DMS 273 (cell line): ENCODE data around the gene ZNF646.

Experiments
- DNase-seq: peaks from one replicate; lab custom pipeline; 2025; ENCODE audit not compliant: unreplicated experiment; lab: John Stamatoyannopoulos, UW

ZNF646 gene

DNA sequence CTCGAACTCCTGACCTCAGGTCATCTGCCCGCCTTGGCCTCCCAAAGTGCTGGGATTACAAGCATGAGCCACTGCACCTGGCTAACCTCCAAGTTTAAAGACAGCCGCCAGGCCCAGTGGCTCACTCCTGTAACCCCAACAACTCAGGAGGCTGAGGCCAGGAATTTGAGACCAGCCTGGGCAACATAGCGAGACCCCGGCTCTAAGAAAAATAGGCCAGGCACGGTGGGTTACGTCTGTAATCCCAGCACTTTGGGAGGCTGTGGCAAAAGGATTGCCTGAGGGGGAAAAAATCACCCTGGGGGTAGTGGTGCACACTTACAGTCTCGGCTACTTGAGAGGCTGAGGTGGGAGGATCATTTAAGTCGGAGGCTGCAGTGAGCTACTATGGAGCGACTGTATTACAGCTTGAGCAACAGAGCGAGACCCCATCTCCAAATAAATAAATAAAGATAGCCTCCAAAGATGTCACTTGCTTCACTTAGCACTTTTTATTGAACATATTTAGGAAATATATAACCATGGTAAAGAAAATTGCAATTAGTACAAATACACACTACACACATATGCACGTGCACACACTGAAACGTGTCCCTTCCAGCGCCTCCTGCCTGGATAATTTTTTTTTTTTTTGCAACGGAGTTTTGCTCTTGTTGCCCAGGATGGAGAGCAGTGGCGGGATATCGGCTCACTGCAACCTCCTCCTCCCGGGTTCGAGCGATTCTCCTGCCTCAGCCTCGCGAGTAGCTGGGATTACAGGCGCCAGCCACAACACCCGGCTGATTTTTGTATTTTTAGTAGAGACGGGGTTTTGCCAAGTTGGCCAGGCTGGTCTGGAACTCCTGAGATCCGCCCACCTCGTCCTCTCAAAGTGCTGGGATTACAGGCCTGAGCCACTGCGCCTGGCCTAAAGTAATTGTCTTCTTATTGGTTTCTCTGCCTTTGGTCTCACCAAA, 32.6 kb downstream of the ZNF646 start:
- peak; percentile 89 for DNase-seq

DNA sequence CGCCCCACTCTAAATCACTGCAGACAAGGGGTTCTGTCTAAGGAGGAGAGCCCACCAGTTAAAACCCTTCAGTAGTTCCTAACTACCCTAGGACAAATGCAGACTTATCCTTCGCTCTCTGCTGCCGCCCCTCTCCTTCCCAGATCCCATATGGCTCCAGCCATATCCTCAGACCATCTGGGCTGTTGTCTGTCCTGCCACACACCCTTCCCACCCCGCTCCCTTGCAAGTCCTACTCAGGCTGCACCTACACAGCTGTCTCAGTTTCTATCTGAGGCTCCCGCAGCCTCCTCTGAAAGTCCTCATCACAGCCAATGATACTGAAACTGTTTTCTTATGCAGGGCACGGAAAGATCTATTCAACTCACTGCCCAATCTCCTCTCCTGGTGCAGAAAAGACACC, 33.2 kb downstream of the ZNF646 start:
- DNase-seq: peak; percentile 95

DNA sequence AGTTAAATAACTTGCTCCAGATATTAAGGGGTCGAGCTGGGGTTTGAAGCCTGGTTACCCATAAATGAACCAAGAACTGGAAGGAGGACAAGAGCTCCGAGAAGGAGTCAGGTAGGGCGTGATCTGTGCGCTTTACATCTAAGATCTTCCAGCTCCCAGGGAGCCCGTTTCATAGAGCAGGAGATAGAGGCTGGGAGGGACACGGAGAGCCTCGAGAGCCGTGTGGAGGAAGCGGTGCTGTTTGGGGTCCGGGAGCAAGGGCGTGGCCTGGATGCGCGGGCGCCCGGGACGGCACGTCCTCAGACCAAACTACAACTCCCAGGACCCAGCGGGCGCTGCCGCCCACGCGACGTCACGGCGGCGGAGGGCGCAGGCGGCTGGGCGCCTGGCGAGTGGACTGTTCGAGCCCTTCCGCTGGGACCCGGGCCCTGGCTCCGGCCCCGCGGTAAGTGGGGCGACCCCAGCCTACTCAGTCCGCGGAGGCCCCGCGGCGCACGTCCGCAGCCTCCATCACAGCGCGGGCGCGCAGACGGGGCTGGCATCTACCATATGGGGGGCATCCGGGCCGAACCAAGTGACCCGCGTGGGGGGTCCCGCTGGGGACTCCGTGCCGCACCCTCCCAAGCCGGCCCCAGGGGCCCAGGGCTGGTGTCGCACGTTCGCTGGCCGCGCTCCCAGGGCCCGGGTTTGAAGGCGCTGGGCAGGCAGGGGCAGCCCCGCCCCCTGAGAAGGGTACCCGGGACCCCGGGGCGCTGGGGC, 34.0 kb downstream of the ZNF646 start, which contains the start of gene BCKDK:
Gene BCKDK (plus strand): TSS at position 352 of the 759 bp plus-strand sequence. CDS start 838 bp downstream, outside the sequence.
- peak; percentile 94 for DNase-seq

DNA sequence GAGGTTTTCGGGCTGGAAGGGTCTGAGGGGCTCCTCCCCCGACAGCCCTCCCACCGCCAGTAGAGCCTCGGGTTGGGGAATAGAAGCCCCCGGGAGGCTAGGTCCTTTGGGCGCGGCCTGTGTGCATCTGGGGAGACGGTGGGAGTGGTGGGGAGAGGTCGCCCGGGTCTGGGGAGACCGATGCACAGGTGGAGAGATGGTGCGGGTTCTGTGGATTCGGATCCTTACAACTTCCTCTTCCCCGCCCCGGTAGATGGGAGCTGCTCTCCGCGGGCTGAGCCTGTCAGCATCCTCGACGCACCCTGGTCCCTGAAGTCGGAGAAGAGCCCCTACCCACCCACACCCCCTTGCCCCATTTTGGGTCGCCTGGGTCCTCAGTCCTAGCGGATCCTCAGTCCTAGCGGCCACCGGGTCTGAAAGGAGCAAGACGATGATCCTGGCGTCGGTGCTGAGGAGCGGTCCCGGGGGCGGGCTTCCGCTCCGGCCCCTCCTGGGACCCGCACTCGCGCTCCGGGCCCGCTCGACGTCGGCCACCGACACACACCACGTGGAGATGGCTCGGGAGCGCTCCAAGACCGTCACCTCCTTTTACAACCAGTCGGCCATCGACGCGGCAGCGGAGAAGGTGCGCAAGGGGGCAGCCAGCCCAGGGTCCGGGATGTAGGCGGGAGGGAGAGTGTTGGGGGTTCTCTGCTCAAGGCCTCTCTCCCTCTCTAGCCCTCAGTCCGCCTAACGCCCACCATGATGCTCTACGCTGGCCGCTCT, 34.8 kb downstream of the ZNF646 start:
- no peak for DNase-seq

DNA sequence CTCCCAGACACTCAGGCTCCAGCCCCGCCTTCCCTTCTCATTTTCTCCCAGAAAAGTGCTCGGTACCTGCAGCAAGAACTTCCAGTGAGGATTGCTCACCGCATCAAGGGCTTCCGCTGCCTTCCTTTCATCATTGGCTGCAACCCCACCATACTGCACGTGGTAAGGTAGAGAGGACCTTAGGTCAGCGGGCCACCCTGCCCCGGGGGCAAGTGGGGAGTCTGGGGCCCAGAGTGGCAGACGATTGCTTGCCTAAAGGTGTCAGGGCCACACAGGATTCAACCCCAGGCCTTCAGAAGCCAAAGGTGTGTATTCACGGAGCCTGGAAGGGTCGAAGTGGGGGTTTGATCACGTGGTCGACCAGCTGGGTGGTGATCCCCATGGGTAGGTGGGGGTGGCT, 35.4 kb downstream of the ZNF646 start:
- no peak for DNase-seq

DNA sequence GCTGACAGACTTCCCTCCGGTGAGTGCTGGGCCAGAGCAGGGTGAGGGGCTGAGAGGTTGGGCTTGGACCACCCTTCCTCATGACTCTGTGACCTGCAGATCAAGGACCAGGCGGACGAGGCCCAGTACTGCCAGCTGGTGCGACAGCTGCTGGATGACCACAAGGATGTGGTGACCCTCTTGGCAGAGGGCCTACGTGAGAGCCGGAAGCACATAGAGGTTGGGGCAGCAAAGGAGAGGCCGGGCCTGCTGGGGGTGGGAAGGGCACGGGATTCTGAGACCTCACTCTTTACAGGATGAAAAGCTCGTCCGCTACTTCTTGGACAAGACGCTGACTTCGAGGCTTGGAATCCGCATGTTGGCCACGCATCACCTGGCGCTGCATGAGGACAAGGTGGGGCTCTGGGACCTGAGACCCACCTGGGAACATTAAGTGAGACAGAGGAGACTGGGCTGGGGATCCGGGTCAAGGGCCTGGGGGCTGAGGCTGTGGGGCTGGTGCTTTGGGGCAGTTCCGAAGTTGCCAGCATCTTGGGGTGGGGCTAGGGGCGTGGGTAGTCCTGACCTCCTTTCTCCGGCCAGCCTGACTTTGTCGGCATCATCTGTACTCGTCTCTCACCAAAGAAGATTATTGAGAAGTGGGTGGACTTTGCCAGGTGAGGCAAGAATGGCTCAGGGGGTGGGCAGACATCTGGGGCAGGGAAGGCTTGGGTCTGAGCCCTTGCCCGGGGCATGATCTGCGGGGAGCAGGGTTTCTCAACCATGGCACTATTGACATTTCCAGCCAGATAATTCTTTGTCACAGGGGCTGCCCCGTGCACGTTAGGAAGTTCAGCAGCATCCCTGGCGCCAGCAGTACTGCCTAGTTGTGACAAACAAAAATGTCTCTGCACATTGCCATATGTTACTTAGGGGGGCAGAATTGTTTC, 36.1 kb downstream of the ZNF646 start:
- no peak for DNase-seq

DNA sequence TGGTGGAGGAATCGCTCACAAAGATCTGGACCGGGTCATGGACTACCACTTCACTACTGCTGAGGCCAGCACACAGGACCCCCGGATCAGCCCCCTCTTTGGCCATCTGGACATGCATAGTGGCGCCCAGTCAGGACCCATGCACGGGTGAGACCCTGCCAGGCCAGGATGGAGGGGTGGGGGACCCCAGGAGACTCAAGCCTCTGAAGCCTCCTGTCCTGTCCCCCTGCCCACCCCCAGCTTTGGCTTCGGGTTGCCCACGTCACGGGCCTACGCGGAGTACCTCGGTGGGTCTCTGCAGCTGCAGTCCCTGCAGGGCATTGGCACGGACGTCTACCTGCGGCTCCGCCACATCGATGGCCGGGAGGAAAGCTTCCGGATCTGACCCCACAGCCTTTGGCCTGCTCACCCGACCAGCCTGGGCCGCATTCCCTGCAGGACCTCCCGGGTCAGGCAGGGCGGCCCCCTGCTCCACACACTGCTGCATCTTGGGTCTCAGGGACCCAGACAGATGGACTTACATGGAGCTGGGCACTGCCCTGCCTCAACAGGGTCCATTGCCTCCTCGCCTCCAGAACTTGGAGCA, 37.8 kb downstream of the ZNF646 start:
- DNase-seq: no peak

DNA sequence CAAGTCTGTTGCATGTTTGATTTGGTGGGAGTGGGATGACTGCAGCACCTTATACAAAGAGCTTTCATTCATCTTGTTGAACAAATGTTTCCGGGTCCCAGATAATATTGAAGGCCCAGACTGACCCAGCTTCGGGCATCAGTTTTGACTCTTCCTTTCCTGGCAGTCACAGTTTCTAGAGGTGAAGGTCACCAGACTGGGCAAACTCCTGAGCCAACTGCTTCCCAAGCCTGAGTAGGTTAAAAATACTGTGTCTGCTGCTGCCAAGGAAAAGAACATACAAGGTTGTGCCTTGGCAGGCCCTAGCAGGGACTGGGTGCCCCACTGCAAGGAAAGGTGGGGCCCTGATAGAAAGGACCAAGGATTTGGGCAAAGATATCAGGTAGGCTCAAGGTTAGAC, 38.5 kb downstream of the ZNF646 start:
- DNase-seq: no peak

DNA sequence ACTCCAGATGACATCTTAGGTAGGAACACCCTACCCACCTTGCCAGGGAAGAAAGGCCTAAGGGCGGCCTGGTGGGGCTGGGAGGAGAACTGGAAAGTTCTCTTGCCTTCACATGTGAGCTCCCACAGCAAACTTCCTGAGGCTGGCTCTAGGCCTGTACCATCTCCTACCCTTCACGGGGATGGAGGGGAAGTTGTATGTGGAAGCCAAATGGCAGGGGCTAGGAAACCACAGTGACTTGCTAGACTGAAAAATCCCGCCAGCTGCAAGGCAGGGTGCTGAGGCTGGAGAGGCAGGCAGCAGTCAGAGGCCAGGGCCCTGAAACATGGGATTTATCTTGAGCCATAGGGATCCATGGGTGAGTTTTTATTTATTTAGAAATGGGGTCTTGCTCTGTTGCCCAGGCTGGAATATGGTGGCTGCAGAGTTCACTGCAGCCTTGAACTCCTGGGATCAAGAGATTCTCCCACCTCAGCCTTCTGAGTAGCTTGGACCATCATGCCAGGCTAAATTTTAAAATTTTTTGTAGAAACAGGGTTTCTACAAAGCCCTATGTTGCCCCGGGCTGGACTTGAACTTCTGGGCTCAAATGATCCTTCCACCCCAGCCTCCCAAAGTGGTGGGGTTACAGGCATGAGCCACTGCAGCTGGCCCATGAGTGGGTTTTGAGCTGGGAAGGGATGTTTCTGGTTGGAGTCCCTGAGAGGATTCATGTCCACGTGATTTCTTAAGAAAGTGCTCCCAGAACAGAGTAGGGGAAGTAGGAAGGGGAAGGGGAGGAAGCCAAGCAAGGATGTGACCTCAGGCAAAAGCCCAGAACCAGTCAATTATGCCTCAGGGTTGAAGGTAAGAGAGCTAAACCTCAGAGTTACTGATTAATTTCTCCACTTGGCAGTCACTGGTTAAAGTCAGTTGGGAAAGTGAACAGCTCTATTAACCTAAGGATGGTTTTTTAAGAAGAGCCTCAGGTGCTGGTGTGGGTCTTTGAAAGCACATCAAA, 39.2 kb downstream of the ZNF646 start:
- DNase-seq: no peak

DNA sequence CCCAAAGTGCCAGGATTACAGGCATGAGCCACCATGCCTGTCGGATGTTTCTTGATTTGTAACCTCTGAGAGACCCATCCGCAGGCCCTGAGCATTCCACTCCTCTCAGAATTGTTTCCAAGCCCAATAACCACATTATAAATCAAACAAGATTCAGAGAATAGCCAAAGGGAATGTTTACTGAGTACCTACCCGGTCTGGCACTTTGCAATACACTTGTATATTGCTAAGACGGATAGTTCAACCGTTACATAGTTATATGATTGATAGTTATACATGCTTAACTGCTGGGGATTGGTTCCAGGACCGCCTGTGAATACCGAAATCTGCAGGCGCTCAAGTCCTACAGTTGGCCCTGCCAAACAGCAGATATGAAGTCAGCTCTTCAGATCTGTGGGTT, 40.2 kb downstream of the ZNF646 start:
- DNase-seq: no peak

DNA sequence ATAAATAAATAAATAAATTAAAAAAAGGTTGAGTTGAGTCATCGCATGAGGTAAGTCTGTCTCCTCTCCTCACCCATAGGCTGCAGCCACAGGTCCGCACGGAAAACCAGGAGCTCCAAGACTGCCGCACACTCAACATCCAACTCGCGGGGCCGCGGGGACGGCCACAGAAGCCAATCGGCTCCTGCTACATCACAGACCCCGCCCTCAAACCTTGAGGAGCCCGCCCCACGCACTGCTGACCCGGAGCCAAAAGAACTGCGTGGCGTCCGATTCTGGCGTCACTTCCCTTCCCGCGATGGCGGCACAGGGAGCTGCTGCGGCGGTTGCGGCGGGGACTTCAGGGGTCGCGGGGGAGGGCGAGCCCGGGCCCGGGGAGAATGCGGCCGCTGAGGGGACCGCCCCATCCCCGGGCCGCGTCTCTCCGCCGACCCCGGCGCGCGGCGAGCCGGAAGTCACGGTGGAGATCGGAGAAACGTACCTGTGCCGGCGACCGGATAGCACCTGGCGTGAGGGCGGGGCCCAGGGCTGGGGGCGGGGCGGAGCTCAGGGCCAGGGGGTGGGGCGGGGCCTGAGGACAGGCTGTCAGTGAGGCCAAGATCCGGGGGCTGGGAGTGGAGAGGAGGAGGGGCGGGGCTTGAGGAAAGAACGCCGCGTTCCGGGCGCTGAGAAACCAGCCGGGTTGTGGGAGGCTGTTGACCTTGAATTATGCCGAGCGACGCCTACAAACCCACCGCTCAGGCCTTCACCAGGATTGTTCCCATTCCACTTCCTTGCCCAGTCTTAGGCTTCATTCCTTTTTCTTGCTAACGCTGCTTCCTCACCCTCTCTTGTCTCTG, 43.4 kb downstream of the ZNF646 start, which contains the start of gene KAT8:
Gene KAT8 (plus strand): TSS at position 281 of the 839 bp plus-strand sequence. CDS start 18 bp downstream, at position 299.
- DNase-seq: peak; percentile 100

DNA sequence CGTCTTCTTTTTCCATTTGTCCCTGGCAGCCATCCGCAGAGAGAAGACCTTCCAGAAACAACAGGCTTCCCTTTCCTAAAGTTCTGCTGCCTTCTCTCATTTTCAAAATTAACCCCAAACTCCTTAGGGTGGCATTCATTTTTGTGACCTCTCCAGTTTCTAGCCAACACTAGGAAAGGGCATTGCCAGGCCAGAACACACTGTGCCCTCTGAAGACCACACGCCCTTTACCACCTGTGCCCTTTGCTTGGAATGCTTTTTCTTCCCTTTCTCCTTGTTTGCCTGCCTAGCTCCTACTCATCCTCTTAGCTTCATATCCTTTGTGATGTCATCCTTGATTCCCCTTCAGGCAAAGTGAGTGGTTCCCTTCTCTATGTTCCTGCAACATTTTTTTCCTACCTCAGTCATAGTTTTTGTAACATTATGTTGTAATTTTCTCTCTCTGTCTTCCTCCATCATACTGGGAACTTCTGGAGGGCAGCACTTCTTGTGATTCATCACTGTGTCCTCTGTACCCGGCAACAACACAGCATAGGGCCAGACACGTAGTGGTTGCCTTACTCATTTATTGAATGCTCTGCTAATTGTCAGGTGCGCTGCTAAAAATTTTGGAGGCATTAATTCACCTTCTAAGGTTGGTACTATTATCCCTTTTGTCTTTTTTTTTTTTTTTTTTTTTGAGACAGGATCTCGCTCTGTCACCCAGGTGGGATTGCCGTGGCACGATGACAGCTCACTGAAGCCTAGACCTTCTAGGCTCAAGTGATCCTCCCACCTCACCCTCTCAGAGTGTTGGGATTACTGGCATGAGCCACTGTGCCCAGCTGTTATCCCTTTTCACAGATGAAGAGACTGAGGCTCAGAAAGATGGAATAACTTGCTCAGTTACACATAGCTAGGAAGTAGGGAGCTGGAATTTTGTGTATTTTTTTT, 44.3 kb downstream of the ZNF646 start:
- DNase-seq: no peak

DNA sequence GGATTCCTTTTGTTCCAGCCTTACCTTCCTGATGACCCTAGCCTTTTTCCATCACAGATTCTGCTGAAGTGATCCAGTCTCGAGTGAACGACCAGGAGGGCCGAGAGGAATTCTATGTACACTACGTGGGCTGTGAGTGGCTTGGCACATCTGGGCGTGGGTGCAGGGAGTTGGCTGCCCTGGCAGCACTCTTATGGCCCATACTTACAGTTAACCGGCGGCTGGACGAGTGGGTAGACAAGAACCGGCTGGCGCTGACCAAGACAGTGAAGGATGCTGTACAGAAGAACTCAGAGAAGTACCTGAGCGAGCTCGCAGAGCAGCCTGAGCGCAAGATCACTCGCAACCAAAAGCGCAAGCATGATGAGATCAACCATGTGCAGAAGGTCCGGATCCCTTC, 45.9 kb downstream of the ZNF646 start:
- DNase-seq: no peak

DNA sequence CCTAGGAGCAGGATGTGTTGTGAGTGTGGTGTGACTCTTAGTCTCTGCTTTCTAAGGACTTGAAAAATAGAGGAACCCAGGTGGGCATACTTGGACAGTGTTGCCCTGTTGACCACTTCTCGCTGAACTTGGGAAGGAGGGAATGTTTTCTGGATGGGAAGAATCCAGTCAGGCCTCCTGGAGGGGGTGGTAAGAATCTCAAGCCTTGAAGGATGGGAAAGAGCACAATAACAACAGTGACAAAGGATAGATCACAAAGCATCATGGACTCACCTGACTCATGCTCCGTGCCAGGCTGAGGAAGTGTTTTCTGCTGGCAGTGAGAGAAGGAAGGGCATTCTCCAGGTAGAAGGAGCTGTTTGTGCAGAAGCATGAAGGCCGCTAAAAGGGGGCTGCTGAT, 51.6 kb downstream of the ZNF646 start:
- no peak for DNase-seq

DNA sequence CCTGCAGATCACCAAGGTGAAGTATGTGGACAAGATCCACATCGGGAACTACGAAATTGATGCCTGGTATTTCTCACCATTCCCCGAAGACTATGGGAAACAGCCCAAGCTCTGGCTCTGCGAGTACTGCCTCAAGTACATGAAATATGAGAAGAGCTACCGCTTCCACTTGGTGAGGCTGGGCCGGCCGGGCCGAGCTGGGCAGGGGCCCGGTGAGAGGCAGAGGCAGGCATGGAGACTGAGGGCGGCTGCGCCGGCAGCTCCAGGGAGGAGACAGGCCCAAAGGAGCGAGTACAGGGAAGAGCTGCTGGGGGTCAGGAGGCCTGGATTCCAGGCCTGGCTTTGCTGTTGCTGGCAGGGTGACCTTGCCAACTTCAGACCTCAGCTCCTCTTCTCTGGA, 53.0 kb downstream of the ZNF646 start:
- DNase-seq: no peak
